GM20431 (cell line): ENCODE results near the gene KL.

Experiments
- in situ Hi-C: fragments of 300-500 bp; cut with MseI, MboI; formaldehyde crosslinking; loops from one replicate; pipeline ENCODE4 v1.15.0; 2020; ENCODE audit warnings: low sequenced_read_pairs; ENCODE audit not compliant: unreplicated experiment

Gene KL

DNA sequence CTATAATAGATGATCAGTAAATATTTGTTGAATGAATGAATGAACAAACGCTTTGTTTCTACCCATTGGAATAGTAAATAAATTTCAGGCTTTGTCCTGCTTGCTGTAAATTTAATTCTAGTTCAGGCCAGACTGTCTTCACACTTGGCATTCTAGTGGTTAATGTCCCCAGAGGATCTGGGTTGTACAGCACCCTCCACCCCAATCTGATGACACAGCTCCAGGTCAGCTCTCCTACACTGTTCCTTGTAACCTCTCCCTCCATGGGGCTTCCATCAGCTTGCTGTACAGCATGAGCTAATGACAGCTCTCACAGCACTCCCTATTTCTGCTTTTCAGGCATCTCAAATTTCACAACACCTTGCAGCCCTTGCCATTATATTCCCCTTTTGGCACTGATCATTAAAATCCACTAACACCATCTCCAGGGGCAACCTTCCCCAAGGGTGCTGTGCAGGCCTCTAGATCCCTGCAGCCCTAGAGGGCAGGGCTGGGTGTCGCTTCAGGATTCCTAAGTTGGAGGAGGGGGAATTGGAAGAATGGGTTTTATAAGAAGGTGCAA lies 12.7 kb upstream of the KL start:
- in situ Hi-C loops, result no loop called here

DNA sequence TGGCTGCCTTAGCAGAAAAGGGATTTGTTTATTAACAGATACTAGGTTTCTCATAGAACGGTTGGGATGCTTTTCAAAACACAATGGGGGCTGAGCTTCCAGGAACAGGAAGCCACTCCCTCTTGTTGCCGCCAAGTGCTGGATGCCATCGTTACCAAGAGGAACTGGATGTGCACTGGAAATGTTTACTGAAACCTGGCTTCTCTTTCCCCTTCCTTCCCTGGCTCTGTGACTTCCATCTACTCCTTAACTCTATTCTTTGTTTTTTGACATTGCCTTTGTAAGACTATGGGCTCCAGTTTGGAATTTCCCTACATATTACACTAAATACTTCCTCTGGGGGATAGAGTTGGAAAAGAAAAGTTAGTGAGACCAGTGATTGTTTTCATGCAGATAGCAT lies 11.7 kb upstream of the KL start:
- in situ Hi-C loops, result no loop called here

DNA sequence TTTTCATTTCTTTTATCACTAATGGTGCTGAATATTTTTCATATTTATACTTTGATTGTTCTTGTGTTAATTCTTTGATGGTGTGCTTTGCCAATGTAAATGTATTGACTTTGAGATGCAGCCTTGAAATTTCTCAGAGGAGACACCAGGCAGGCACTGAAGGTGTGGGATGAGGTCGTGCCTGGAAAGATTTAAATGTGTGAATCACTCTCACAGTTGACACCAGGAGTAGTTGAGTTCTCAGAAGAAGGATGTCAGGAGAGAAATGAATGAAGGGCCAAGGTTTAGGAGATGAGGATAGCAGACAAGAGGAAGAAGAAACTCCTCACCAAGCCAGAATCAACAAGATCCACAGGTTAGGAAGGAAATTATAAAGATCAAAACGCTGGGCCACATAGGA lies 10.1 kb upstream of the KL start:
- in situ Hi-C loops, result no loop called here

DNA sequence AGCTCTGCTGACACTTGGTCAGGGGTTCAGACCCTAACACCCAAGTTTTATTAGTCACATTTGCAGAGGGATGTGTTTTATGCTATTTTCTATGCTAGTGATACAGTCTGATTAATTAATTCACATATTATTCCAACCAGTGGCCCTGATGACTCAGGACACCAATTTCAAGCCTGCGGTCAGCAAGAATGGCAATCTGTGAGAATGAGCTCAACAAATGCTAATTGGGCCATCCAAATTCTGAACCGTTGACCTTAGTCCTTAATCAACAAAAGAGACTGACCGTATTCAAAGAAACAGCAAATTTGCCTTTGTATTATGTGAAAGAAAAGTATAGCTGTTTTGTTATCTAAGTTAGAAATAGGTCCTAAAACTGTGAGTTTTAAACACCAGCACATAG lies 9.6 kb upstream of the KL start:
- in situ Hi-C loops, result no loop called here

DNA sequence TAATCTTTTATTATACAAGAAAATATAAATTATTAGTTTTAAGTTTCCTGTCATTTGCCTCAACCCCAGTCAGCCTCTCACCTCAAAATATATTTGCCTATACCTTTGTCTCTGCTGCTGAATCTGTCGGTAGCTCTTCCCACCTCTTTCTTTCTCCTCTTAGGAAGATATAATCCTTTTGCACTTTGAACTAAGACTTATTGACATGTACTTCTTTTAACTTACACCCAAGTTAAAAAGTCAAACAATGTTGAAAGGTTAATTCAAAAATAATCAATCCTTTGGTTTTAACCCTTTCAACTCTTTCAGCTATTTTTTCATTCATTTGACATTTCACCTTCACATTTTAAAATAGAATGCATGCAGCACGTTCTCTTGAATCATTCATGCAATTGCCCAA lies 9.0 kb upstream of the KL start:
- in situ Hi-C loops, result no loop called here

DNA sequence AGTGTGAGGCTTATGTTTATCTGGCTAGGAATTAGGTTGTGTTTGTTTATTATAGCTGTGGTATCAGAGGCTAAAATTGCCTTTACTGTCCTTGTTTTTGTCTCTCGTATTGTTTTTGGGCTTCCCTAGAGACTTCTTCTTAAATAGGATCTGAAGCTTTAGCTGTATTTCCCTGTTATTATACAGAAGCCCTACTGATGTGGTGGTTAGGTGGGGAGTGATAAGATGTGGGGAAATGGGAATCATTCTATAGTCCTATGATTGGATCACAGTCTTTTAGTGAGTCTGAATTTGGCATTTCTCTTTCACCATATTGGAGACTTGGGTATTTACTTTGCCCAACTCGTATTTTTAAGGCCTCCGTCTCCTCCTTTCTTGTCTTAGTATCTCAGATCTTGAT lies 8.3 kb upstream of the KL start:
- in situ Hi-C loops, result no loop called here

DNA sequence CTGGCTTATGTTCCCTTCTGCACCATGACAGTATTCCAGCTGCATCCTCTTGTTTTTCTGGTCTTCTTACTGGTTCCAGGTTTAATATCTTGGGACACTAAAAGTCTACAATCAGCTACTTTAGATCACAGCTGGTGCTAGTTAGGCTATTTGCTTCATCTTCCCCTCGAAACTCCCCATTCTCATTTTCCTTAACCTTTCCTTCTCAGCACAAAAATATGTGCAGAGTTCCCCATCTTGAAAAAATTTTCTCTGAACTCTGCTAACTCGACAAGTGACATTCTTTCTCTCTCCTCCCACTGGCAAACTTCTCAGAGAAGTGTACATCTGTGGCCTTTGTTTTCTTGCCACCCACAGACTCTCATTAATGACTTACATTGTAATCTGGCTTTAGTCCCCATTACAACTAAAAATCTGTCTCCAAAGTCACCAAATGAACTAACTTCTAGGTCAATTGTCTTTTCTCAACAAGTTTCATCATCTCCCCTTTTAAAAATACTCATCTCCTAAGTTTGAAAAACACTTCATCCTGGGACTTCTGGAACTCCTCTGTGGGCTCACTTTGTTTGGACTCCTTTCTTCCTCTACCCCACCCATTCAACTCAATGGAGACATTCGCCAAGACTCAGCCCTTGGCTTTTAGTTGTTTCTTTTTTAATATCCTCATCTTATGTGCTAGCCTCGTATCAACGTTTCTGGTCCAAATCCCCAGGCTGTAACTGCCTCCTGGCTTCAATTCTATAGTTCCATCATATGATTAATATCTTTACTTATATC lies 7.1 kb upstream of the KL start:
- in situ Hi-C loops, result no loop called here

DNA sequence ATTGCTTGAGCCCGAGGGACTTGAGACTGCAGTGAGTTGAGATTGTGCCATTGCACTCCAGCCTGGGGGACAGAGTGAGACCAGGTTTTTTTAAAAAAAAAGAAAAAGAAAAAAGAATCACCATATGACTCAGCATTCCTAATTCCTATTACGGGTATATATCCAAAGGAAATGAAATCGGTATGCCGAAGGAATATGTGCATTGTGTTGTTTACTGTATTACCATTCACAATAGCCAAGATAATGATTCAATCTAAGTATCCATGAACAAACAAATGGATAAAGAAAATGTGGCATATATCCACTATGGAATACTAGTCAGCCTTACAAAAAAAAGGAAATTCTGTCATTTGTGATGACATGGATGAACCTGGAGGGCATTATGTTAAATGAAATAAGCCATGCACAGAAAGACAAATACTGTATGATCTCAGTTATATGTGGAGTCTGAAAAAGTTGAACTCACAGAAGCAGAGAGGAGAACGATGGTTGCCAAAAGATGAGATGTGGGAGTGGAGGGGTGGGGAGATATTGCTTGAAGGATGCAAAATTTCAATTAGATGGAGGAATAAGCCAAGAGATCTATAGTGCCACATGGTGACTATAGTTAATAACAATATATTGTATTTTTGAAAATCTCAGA lies 4.3 kb upstream of the KL start:
- in situ Hi-C loops, result no loop called here

DNA sequence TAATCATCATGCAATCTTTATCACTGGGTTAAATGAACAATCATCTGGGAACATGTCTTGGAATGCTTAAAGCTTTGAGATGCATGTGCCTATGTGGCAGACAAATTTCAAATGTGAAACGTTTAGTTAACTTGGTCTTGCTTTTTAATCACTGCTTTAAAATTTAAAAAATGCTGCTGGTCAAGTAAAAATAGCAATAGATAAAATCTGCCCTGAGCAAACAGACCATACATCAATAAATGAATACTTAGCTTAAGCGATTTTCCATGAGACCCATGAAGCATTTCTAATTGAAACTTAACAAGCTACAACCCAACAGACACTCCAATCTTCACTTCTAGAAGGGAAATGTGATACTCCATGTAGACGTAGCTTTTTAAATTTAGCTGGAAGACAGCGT lies 1.9 kb upstream of the KL start:
- in situ Hi-C loops, result no loop called here

DNA sequence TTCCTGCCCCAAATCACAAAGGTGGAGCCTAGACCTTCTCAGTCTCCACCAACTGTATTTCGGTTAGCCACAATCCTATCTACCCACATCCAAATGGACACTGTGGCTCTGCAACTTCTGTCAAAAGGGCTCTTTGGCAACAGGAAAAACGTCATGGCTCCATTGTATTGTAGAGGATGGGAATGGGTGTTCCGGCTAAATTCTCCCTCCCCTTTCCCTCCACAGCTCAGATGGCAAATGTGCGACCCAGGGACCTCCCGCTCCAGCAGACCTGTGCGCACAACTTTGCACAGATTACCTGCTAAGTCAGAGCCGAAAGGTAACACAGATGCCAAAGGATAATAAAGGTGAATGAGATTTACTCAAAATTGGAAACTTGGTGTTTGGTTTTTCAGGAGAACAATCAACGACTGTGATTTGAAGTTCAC lies 968 bp upstream of the KL start:
- in situ Hi-C loops, result no loop called here

DNA sequence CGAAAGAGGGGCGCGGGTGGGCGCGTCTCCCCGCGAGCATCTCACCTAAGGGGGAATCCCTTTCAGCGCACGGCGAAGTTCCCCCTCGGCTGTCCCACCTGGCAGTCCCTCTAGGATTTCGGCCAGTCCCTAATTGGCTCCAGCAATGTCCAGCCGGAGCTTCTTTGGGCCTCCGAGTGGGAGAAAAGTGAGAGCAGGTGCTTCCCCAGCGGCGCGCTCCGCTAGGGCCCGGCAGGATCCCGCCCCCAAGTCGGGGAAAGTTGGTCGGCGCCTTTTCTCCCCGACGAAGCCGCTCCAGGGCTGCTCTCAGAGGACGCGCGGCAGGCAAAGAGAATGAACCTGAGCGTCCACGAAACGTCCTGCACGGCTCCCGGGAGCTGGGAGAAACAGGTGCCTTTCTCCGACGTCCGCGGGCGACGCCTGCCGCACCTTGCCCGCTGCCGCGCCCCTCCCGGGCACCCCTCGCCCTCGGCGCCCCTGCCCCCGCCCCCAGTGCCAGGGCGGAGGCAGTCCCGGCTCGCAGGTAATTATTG lies 366 bp upstream of the KL start:
- in situ Hi-C loops, result no loop called here

DNA sequence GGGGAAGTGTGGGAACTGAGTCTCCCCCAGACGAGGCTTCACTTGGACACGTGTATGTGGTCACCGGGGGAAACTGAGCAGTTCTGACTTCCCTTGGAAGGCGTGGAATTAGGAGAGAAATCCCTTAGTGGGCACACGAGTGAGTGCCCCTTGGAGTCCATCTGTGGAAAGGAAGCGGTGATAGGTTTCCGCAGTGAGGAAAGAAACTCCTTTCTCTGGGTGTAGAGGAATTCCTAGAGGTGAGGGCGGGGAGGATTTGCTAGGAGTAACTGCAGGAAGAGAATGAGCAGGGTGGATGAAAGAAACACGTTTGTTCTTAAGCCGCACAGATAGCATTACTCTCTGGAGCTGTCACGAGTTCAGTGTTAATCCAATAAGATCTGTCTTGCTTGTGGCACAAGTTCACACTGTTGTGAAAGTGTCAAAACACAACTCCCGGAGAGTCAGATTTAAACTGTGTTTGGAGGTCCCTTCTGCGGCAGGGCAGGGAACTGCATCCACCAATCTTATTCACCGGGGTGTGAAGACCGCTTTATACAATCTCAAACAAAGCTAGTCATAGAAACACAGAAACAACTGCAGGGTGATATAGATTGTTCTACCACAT lies 1.2 kb downstream of the KL start:
- in situ Hi-C loops, result no loop called here

DNA sequence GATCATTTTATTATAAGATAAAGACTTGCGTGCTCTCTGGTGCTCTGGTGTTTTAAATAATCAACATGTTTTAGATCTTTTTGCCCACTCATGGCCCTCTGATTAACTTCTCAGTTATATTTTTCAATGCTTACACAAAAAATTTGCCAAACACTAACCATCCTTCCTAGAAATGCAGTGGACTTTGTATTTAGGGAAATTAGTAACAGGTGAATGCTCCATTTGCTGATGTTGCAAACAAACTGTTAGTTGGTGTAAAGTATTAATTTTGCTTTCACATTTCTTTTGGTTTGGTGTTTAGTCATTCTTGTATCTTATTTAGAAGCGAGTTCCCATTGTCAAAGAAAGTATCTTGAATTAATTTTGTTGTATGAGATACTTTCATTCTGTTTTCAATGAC lies 2.7 kb downstream of the KL start:
- in situ Hi-C loops, result no loop called here

DNA sequence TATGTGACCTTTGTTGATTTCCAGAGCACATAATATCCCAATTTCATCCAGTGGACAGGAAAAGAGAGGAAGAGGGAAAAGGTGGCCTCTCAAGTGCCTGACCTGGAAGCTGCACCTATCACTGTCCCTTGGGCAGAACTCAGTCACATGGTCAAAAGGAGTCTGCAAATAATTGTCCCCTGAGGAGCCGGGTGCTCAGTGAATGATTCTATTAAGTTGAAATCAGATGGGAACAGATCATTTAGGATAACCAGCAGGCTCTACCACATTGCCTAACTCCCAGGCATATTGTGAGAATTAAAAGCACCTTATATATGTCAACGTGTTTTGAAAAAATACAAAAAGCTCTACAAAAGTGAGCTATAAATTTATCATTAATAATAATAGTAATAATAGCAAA lies 6.8 kb downstream of the KL start:
- in situ Hi-C loops, result no loop called here

DNA sequence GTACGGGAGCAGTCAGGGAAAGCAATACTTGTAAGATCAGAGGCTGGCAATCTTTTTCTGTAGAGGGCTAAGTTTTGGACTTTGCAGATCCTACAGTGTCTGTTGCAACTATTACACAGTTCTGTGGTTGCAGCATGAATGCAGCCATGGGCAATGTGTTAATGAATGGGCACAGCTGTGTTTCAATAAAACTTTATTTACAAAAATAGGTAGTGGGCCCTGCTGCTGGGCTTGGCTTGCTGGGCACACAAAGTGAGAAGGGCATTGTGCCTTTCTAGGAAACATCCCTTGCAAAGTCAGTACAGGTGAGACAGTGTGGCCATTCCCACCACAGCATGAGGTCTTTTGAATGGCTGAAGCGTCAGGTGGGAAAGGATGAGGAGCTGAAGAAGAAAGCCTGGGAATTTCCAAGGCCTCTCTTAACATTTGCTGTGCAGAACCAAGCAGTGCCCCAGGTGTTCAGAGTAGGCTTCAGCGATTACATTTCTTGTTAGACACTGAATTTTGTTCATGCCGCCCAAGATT lies 9.1 kb downstream of the KL start:
- in situ Hi-C loops, result no loop called here

DNA sequence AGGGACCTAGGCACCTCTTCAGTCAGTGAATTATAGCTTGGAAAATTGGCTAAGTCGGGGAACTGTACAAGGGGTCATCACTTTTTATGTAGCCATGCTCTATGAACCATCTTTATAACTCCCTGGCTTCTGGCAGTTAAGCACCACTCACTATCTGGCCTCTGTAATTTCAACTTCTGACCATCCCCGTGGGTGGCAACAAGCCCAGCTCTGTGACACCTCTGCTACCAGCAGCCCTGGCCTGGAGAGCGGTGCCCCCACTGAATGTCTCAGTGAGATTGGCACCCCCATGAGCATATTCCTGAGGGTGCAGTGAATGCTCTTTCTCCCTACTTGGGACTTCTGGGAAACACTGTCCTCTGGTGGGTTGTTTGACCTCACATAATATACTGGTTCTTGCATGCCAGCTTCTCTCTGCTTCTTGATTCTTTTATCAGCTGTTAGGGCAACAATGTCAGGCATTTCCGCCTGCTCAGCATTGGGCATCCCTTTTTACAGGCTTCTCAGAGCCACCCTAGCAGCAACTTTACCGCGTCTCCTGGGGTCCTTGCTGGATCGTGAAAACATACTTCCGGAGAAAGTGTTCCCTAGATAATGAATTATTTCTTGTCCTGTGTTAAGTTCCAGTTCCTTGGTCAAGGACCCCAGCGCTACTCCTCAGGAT lies 10.4 kb downstream of the KL start:
- in situ Hi-C loops, result no loop called here

DNA sequence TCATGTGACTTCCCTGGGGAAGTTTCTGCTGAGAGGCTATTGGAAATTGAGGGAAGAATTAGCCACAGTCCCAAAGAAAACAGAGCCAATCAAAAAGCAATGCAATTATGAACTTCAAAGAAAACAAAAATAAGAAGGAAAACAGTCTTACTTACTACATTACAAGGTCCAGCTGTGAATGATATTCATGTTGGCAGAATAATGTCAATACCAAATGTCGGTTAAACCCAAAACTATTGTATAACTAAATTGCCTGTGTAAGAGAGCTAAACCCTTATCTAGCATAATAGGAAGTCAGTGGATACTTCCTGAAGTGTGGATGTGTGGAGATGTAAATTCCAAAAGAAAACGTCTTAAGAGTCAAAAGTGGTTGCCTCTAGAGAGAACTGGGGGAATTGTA lies 12.4 kb downstream of the KL start:
- in situ Hi-C loops, result no loop called here

DNA sequence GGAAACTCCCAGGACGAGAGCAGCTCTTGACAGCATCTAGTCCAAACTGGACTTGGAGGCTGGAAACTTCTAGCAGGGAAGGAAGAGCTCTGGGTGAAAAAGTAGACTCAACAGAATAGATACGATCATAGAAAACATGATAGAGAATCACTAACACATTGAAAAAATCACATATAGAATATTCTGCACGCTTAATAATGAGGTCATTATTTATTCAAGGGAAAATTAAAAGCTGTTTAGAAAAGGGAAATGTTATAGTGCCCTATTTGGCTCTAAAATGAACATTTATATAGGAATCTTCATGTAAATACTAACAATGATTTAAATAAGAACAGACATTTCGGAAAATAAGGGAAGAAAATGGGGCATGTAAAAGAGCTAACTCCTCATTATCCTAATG lies 15.1 kb downstream of the KL start:
- in situ Hi-C loops, result no loop called here

DNA sequence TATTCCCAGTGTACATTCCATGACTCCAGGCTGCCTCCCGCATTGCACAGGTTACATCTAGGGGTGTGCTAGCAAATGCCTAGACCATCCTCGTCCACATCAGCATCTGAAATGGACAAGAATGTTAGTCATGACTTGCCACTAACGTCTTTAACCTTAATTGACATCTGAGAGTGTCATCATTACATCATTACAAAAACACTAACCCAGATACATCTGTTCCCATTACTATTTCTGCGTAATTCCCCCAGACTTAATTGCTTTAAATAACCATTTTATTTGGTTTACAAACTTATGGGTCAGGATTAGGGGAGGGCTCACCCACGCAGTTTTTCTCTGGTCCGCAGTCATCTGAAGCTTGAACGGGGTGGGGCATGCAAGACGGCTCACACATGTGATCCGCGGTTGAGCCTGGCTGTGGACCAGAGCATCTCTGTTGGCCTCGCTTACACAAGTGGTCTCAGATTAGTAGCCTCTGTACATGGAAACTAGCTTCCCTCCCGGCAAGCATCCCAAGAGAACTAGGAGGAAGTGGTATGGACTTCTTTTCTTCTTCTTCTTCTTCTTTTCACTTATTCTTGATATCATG lies 15.9 kb downstream of the KL start:
- in situ Hi-C loops, result no loop called here
